ENCODE measurements around the gene HMHB1. TPM values are rescaled to one million over a fixed set of nuclear protein-coding genes. Genes with fewer than 3 reads are reported as not detected.

Gene HMHB1
- total RNA-seq (2022): not detected in 2 replicates
- not detected for Bru-seq, nascent RNA
- BruChase-seq, experiment 1, labeled RNA remaining after a 6-hour chase: not detected
- not detected for BruChase-seq, experiment 2, labeled RNA remaining after a 2-hour chase
- long read RNA-seq: 0 reads

GRCh38 chr5:143812085-143812705 lies at the start of gene HMHB1:
Gene HMHB1 (plus strand): TSS chr5:143812161.
- CTCF ChIA-PET: no interaction called here
- no peaks in the 10 kb centered on the region for H3K27me3 Mint-ChIP-seq (ENCODE audit: unreplicated experiment)
- no TSS peak for BruUV-seq (replicated peaks)
- no peaks in the 10 kb centered on the region for H3K36me3 Mint-ChIP-seq (ENCODE audit: insufficient read depth, unreplicated experiment)
- no peak for TF ChIP-seq CTCF (IDR thresholded peaks at IDR 0.05; ENCODE audit: unreplicated experiment)
- DNase-seq: no peak
- no peak within 1 kb of the TSS for H3K4me3 Mint-ChIP-seq (ENCODE audit: low read depth, unreplicated experiment)
- H3K9me3 Mint-ChIP-seq (ENCODE audit: low read depth, unreplicated experiment): no peaks in the 10 kb centered on the region
- intact Hi-C loops (cut with micrococcal nuclease; ENCODE audit: unreplicated experiment): no loop called here
- no peaks in the 10 kb centered on the region for H3K4me1 Mint-ChIP-seq (ENCODE audit: low read depth, unreplicated experiment)
- H3K27ac Mint-ChIP-seq (ENCODE audit: unreplicated experiment): no peak within 1 kb of the TSS

GRCh38 chr5:143762636-143763220 lies 49.2 kb upstream of the HMHB1 start:
- no peak overlapping the region for H3K27ac Mint-ChIP-seq (ENCODE audit: unreplicated experiment)

GRCh38 chr5:143767162-143767561 lies 44.8 kb upstream of the HMHB1 start:
- H3K4me3 Mint-ChIP-seq (ENCODE audit: low read depth, unreplicated experiment): no peak overlapping the region
- BruUV-seq (replicated peaks): no TSS peak
- no peak overlapping the region for H3K27ac Mint-ChIP-seq (ENCODE audit: unreplicated experiment)
- no peaks in the 10 kb centered on the region for H3K9me3 Mint-ChIP-seq (ENCODE audit: low read depth, unreplicated experiment)
- no peak for TF ChIP-seq CTCF (IDR thresholded peaks at IDR 0.05; ENCODE audit: unreplicated experiment)
- DNase-seq: no peak
- no peaks in the 10 kb centered on the region for H3K27me3 Mint-ChIP-seq (ENCODE audit: unreplicated experiment)
- H3K36me3 Mint-ChIP-seq (ENCODE audit: insufficient read depth, unreplicated experiment): no peaks in the 10 kb centered on the region
- no peaks in the 10 kb centered on the region for H3K4me1 Mint-ChIP-seq (ENCODE audit: low read depth, unreplicated experiment)
- intact Hi-C loops (cut with micrococcal nuclease; ENCODE audit: unreplicated experiment): no loop called here
- CTCF ChIA-PET: no interaction called here

More at GRCh38 chr5:143762636-143763220, 49.2 kb upstream of the HMHB1 start:
- TF ChIP-seq CTCF (IDR thresholded peaks at IDR 0.05; ENCODE audit: unreplicated experiment): no peak
- CTCF ChIA-PET: no interaction called here
- H3K9me3 Mint-ChIP-seq (ENCODE audit: low read depth, unreplicated experiment): no peaks in the 10 kb centered on the region
- no peaks in the 10 kb centered on the region for H3K4me1 Mint-ChIP-seq (ENCODE audit: low read depth, unreplicated experiment)
- intact Hi-C loops (cut with micrococcal nuclease; ENCODE audit: unreplicated experiment): no loop called here
- H3K4me3 Mint-ChIP-seq (ENCODE audit: low read depth, unreplicated experiment): no peak overlapping the region
- H3K36me3 Mint-ChIP-seq (ENCODE audit: insufficient read depth, unreplicated experiment): no peaks in the 10 kb centered on the region
- no TSS peak for BruUV-seq (replicated peaks)
- no peaks in the 10 kb centered on the region for H3K27me3 Mint-ChIP-seq (ENCODE audit: unreplicated experiment)
- no peak for DNase-seq

GRCh38 chr5:143769026-143769786 lies 42.8 kb upstream of the HMHB1 start:
- intact Hi-C loops (cut with micrococcal nuclease; ENCODE audit: unreplicated experiment): no loop called here
- H3K27me3 Mint-ChIP-seq (ENCODE audit: unreplicated experiment): no peaks in the 10 kb centered on the region

More at GRCh38 chr5:143769026-143769786, 42.8 kb upstream of the HMHB1 start:
- Mint-ChIP-seq H3K9me3 (ENCODE audit: low read depth, unreplicated experiment) (no peaks in the 10 kb centered on the region), H3K4me1 (ENCODE audit: low read depth, unreplicated experiment) (no peaks in the 10 kb centered on the region), H3K27ac (ENCODE audit: unreplicated experiment) (no peak overlapping the region), H3K4me3 (ENCODE audit: low read depth, unreplicated experiment) (no peak overlapping the region), H3K36me3 (ENCODE audit: insufficient read depth, unreplicated experiment) (no peaks in the 10 kb centered on the region)
- no peak for DNase-seq
- no peak for TF ChIP-seq CTCF (IDR thresholded peaks at IDR 0.05; ENCODE audit: unreplicated experiment)
- BruUV-seq (replicated peaks): no TSS peak
- CTCF ChIA-PET: no interaction called here
